Stimulated activated CD8-positive, alpha-beta memory T cell treated with anti-CD3 and anti-CD28 coated beads, Interleukin-2, amount 100 ng/mL, for 1 hour (primary cell): ENCODE data around the gene SLC15A3.
A peak's percentile ranks its signal among the peaks of the same experiment; 100 is the strongest.
"Not testable (repeated sequence)": the region's sequence is repeated elsewhere in the genome, so short reads cannot be mapped to it uniquely, and the experiment has no call there.

Experiments
- DNase-seq, 2 donors: peaks; one replicate each; pipeline ENCODE4 v3.0.0-alpha.2; 2020; ENCODE audit warnings: low read depth in 2 of 2

Gene SLC15A3

DNA sequence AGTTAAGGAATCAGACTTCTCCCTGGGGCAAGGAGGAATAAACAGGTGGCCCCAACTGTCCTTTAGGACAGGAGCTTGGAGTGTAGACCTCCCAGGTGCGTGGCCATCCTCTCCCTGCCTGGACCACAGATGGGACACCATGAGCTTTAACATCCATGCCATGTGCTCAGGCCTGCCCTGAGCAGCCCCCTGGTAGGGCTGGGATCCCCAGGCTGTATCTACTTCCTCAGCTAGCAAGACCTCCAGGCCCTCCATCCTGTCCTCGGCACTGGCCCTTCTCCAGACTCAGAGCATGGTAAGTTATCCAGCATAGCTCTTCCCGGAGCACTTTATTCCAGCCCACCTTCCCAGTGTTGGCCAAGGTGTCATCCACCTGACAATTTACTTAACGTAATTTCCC, 25.2 kb upstream of the SLC15A3 start:
- DNase-seq, result no peak

DNA sequence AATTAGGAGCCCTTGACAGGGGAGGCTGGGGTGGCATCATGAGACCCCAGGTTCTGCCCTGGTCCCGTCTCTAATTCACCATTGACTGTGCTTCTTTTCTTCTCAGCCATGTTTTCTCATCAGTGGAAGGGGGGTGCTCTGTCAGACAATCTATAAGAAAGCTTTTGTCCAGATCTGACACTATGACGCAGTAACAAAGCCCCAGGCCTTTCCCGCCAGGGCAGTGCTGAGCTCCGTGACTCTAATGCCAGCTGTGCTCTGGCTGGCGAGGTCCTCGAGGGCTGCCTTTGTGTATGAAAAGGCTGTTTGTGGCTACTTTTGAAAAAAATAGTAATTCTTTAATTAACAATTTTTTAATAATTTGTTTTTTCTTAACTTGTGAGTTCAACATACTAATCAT, 22.8 kb upstream of the SLC15A3 start:
- DNase-seq, result no peak

DNA sequence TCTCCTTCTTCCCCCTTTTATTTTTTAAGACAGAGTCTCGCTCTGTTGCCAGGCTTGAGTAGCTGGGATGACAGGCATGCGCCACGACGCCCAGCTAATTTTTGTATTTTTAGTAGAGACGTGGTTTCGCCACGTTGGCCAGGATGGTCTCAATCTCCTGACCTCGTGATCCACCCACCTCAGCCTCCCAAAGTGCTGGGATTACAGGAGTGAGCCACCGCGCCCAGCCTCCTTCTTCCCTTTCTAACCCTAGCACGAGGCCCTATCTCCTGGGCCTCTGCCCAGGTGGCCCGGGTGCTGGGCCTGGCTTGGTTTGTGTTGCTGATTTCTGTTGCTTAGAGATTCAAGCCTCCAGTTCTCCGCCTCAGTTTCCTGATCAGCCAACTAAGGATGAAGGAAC, 22.3 kb upstream of the SLC15A3 start:
- not testable (repeated sequence) for DNase-seq

DNA sequence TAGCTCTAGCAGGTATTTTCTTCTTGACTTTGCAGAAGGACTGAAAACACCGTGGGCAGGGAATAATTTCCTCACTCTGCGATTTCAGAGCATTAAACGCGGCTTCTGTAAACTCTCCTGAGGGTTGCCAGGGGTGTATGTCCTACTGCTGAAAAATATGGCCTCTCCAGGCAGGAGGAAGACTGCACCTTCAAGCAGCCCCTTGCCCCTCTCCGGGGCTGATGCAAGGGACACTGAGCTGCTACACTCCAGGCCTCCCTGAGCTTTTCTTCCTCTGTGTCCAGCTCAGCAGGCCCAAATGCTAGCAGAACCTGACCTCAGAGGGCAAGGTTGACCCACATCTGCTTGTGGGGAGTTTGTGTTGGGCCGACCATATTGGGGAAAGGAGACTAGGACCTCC, 21.7 kb upstream of the SLC15A3 start:
- no peak for DNase-seq

DNA sequence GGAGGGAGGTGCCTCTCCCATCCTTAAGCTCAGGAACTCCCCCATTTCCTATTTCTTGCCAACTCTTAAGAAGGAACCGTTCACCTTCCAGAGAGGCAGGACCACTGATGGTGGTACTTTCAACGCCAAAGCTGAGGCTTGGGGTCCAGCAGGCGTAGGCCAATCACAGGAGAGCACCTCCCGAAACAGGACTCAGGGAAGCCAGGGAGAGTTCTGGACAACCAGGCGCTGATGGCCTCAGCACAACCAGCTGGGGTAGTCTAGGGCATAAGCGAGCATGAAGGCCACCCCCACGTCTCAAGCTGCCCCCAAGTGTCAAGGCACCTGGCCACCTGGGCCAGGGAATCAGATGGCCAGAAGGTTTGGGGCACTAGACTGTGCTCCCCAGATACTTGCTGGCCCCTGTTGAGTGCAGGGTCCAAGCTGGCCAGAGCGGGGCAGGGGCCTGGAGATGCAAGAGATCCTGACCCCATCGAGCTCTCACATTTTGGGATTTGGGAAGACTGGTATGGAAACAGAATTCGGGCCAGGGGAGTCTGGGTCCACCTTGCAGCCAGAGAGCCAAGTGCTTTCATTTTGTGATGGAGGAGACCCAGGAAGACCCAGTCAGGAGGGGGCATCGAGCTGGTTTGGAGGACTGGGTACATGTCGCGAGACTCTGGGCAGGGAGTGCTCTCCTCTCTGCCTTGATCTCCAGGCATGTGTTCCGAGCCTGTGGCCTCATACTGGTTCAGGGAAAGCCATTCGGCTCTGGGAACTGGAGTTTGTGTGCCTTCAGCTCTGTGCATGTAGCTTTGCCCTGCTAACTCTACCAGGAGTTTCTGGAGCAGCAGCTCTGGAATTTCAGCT, 20.4 kb upstream of the SLC15A3 start:
- DNase-seq, result no peak

DNA sequence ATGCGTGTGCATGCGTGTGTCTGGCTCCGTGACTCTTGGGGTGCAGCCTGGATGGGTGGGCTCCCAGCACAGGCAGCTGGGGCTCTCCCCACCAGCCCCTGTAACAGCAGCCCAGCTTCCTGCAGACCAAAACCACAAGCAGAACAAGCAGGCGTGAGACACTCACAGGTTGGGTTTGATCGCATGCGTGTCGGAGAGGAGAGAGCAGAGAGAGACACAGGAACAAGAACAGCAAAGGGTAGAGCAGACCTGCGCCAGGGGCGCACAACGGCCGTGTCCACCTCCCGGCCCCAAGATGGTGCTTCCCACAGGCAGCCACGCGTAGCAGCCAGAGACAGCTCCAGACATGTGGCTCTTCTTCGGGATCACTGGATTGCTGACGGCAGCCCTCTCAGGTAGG, 19.5 kb upstream of the SLC15A3 start, which contains the start of gene CD6:
Gene CD6 (plus strand): TSS at position 161 of the 400 bp plus-strand sequence. CDS start 186 bp downstream, at position 347.
- DNase-seq, result no peak

DNA sequence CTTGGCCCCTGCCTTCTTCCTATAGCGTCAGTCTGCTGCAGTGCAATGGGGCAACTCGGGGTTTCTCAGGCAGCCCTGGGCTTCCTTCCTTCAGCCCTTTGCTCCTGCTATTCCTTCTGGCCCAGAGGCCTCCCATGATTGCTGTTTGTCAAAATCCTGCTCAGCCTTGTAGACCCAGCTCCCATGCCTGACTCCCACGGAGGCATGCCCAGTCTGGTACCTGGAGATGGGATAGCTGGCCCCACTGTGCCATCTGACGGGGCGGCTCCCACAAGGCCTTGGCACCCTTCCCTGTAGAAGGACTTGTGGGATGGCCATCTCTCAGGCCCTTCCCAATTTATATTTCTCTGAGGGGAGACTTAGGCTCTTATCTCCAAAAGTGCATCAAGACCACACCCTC, 18.9 kb upstream of the SLC15A3 start:
- no peak for DNase-seq

DNA sequence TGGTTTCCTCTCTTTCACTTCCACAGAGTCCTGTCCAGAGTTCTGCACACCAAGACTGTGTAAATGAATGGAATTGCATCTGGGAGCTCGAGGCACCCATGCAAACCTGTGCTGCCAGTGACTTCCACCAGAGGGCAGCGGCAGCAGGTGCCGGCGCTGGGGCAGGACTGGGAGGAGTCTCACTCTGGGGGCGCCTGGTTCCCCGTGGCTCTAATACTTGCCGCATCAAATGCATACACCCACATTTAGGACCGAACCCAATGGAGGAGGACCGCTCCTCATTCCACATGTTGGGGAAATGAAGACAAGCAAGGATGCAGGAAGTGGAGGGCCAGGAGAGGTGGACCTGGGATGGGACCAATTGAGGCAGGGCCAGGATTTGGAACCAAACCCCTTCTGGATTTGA, 18.4 kb upstream of the SLC15A3 start:
- peak; percentile 63 to 68 for DNase-seq

DNA sequence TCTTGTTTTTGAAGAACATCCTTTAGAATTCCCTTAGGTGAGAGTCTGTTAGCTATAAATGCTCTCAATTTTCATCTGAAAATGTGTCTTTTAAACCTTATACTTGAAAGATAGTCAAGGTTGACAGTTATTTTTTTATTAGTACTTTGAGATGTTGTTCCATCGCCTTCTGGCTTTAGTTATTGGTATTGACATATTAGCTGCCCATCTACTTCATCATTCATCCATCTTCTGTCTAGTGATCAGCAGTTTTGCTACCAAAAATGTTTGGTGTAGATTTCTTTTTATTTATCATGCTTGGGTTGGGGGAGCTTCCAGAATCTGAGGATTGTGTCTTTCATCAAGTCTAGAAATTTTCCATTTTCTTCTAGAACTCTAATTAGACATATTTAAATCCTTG, 16.2 kb upstream of the SLC15A3 start:
- no peak for DNase-seq

DNA sequence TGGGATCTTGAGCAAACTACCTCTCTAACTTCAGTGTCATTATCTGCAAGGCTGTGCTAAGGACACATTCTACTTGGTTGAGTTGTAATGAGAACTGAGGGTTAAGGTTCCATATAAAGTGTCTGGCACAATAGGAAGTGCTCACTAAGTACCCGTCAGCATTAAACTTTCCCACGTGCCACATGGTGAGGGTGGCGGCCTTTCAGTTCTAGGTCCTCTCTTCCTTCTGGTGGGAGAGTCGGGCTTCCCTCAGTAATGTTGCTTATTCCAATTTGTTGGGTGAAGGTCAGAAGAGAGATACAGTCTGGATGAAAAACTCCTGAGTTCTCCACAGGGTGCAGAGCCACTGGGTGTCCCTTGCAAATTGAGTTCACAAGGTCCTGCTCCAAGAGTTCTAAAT, 14.9 kb upstream of the SLC15A3 start:
- no peak for DNase-seq

DNA sequence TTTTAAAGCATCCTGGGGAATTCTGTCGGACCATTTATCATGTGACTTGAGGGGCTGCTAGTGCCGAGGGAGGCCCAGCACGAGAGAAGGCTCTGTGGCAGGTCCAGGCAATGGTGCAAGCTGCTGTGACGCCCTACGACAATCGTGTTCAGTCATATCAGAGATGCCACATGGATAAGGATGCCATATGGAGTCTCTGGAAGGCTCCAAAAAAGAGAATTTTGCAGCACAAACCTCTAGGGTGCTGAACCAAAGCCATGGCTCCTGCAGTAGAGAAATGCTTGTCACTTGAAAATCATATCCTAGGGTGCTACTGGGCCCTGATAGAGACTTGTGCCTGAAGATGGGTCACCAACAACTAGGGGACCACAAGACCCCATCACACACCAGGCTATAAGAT, 12.8 kb upstream of the SLC15A3 start:
- no peak for DNase-seq

DNA sequence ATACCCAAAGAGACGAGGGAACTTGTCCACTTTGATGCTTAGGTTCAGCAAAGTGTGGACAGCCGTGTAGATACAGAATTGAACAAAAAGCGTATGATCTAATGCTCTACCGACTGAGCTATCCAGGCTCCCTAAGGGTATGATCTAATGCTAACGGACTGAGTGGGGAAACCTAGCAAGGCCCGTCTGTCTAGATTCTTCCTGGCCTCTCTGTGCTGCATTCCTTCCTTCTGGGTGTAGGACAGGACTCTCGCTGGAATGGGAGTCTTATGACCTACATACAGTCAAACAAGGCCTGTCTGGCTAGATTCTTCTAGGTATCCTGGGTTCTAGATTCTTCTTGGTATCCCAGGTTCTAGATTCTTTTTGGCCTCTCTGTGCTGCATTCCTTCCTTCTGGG, 8.4 kb upstream of the SLC15A3 start:
- no peak for DNase-seq

DNA sequence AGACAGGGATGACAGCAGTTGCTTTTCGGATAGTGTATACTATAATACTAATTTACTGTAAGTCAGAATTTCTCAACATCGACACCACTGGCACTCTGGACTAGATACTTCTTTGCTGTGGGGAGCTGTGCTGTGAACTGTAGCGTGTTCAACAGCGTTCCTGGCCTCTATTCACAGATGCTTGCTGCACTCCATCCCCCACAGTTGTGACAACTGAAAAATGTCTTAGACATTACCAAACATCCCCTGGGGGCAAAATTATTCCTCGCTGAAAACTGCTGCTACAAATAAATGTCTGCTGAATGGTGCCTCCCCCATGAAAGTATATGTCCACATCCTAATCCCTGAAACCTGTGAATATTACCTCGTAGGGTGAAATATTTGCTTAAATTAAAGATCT, 7.5 kb upstream of the SLC15A3 start:
- DNase-seq, result no peak

DNA sequence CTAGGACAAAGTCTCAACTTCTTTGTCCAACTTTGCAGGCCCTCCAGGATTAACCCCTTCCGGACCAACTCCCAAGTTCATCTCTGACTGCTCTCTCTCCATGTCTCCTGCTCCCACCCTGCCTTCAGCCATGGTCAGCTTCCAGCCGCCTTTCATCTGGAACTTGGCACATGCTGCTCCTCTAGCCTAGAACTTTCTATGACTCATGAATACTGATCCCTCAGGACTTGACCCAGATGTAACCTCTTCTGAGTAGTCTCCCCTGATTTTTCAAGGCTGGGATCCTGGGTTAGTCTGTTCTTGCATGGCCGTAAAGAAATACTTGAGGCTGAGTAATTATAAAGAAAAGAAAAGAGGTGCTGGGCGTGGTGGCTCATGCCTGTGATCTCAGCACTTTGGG, 5.2 kb upstream of the SLC15A3 start:
- no peak for DNase-seq

DNA sequence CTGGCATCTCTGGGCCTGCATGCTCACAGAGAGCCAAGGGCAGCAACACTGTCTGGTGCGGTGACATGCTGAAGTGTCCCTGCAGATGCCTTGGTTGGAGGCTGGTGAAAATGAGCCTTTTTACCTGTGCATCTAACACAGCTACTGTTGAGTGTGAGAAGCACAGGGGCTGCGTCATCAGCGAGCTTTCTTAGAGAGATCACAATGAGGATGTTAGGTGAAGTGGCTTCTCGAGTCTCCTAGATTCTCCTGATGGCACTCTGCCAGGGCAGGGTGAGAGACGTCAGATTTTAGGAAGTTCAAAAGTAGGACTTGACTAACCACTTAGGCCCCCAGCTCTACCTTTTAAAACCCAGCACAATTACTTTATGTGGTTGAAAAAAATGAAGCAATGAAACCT, 3.6 kb upstream of the SLC15A3 start:
- DNase-seq, result no peak

DNA sequence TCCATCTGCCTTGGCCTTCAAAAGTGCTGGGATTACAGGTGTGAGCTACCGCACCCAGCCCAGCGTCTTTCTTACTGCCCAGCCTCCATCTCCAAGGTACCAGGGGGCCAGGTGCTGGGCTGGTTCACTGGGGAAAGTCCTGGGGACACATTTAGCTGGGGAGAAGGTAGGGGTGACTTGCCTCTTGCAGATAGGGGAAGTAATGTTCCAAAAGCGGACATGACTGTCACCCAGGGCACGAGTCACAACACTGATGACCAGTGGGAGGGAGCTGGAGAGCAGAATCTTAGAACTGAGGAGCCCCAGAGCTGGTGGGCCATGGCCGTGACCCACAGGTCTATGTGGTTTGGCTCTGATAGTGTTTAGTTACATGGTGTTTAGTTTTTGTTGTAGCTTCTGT, 2.4 kb upstream of the SLC15A3 start:
- no peak for DNase-seq

DNA sequence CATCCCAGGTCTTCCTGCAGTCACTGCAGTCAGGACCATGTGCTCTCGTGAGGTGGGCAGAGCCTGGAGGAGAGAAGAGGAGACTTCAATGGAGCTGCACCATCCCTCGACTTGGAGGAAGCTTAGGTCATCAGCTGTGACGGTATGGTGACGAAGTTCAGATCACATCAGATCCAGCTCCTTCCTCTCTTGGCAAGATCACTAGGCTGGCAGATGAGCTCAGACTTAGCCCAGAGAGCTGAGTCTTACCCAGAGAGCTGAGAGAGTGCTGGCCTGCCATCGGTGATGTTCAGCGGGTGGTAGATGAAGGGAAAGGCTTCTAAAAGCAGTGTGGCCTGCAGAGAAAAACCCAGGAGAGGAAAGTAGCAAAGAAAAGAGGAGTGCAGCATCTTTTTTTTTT, 1.8 kb upstream of the SLC15A3 start:
- DNase-seq, result no peak

DNA sequence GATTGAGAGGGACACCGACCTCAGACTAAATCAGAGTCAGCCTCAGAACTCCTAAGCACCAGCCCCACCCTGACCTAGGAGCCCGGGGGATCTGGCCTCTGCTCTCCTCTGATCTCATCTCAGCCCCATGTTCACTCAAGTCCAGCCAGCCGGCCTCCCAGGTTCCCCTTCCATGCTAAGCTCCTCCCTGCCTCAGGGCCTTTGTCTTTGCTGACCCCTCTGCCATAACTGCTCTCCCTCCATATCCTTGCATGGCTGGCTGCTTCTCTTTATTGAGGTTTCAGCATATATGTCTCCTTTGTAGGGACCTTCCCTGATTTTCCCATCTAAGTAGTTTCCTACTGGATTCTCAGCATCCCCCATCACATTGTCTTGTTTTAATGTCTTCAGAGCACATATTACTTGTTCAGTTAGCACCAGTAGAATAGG, 780 bp upstream of the SLC15A3 start:
- no peak for DNase-seq

DNA sequence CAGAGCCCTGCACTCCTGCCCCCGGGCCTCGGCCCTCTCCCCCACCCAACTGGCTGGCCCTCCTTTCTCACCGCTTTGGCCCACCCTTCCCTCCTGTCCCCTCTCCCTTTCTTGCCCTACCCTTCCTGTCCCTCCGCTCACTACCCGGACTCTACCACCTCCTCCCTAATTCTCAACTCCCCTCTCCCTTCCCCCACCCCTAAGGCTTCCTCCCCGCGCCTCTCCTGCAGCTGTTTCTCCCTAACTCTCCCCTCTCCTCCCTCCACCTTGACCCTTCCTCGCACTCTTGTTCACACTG, 421 bp downstream of the SLC15A3 start:
- DNase-seq, result no peak

DNA sequence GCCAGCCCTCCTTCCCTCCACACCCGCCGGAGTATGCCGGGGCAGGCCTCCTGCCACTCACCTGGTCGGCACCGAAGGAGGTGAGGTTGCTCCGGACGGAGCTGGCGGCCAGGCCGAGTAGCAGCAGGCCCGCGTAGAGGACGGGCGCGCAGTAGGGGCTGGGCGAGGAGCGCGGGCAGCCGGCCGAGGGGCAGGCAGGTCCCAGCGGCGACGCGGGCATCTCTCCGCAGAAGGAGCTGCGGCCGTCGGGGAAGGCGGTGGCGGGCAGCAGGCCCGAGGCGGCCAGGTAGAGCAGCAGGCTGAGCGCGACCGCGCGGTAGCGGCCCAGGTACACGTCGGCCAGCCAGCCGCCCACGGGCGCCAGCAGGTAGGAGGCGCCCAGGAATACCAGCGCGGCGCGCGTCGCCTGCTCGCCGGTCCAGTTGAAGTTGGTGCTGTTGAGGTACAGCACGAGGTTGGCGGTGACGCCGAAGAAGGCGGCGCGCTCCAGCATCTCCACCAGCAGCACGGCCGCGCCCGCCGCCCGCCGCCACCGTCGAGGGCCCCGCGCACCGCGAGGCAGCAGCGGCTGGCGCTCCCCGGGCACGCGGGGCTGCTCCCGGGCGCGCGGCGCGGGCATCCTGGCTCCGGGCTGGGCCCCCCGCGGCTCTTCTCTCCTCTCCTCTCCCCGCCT, 907 bp downstream of the SLC15A3 start:
- no peak for DNase-seq

DNA sequence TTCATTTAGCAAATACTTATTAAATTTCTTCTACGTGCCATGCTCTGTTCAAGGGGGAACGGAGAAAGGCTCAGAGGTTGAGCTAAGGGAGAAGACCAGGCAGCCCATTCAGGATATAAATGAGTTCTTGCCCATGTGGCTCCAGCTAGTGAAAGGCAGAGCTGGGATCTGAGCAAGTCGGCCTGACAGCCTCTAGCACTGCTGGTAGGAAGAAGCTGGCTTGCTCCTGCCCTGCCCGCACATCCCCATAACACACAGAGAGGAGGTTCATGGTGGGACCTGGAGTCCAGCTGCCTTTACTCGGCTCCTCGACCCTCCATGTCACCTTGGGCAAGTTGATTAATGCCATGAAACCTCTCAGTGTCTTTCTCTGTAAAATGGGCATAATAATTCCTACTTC, 2.0 kb downstream of the SLC15A3 start:
- DNase-seq, result no peak

DNA sequence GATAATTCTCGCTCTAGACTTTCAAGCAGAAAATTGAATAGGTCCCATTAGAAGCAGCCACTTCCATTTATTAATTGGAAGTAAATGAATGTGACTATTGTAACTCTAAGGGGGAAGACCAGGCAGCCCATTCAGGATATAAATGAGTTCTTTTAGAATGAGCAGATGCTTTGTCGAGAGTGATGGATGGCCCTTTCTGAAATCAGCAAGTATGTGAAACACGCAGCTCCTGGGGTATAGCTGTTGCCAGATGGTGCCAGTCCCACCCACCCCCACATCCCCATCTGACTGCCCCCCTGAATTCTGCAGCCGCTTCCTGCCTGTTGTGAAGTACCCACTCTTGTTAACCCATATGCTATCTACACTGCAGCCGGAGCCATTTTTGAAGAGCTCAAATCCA, 3.7 kb downstream of the SLC15A3 start:
- no peak for DNase-seq

DNA sequence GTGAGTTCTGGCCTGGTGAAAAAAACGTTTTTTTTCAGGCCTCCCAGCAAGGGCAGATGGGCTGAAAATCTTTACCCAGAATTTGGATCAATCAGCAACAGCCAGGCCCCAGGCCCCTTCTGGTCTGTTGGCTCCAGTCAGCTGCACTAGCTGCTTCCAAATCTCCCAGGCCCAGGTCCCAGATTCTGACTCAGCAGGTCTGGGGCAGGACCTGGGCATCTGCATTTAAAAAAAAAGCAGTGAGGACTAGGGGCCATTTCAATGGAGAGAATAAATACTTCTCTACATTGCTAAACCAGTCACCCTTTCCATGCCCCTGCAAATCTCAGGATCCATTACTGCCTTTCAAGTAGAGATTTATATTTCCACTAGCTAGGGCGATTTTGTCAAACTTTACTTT, 4.3 kb downstream of the SLC15A3 start:
- no peak for DNase-seq
